SK-N-SH (cell line): ENCODE measurements around the gene UPF3A. TPM values are rescaled to one million over a fixed set of nuclear protein-coding genes. Genes with fewer than 3 reads are reported as not detected.

Experiments
- CTCF ChIA-PET: fragments of 300-600, 350-600 bp; formaldehyde crosslinking; extraction: SDS; loops from one replicate; lab custom pipeline; 2021; lab: Yijun Ruan, JAX
- POLR2A ChIA-PET: fragments of 350-600 bp; sonication (Branson Sonifier 250); formaldehyde crosslinking; extraction: SDS; loops from one replicate; lab custom pipeline; 2020; ENCODE audit warnings: antibody characterized with exemption, inconsistent platforms; lab: Yijun Ruan, JAX
- DNase-seq: peaks from one replicate; pipeline ENCODE4 v3.0.0; 2012
- H2AFZ ChIP-seq: fragments of 200-600 bp; sonication (generic); 2 replicates; pipeline ENCODE4 v1.8.1; 2016; ENCODE audit warnings: antibody characterized with exemption, mild to moderate bottlenecking, low read depth
- H3F3A ChIP-seq: fragments of 200-600 bp; sonication (generic); replicated peaks from 2 replicates; pipeline ENCODE3; 2016; ENCODE audit warnings: antibody characterized with exemption, mild to moderate bottlenecking; ENCODE audit not compliant: insufficient read depth
- H3K27ac ChIP-seq, 2 experiments: fragments of 200-500 bp in 1 of 2; fragments of 200-600 bp in 1 of 2; sonication (Bioruptor generic) in 1 of 2; sonication (generic), shearing (Covaris generic) in 1 of 2; 2 replicates each; pipeline versions ENCODE4 v1.5.1 to v1.6.1; 2014 to 2016; ENCODE audit warnings: low read depth in 2 of 2, inconsistent platforms in 1 of 2, low read length in 1 of 2, mild to moderate bottlenecking in 1 of 2, mixed read lengths in 1 of 2
- H3K27me3 ChIP-seq: fragments of 200-600 bp; sonication (generic), shearing (Covaris generic); 2 replicates; pipeline ENCODE4 v1.6.1; 2016; ENCODE audit warnings: mixed run types; ENCODE audit not compliant: insufficient read depth
- H3K36me3 ChIP-seq, 2 experiments: fragments of 200-500 bp in 1 of 2; fragments of 200-600 bp in 1 of 2; sonication (Bioruptor generic) in 1 of 2; sonication (generic) in 1 of 2; replicated peaks in 1 of 2; 2 replicates each; pipeline versions ENCODE3 to v1.5.1; 2014 to 2016; ENCODE audit warnings: low read length in 1 of 2, mild to moderate bottlenecking in 1 of 2; ENCODE audit not compliant: insufficient read depth in 2 of 2, control insufficient read depth in 1 of 2
- H3K4me1 ChIP-seq, 2 experiments: fragments of 200-500 bp in 1 of 2; fragments of 200-600 bp in 1 of 2; sonication (Bioruptor generic) in 1 of 2; sonication (generic), shearing (Covaris generic) in 1 of 2; 2 replicates each; pipeline versions ENCODE4 v1.5.1 to v1.6.1; 2014 to 2016; ENCODE audit warnings: low read depth in 1 of 2, low read length in 1 of 2, mixed run types in 1 of 2; ENCODE audit not compliant: insufficient read depth in 2 of 2, control insufficient read depth in 1 of 2
- H3K4me2 ChIP-seq: fragments of 200-600 bp; sonication (generic), shearing (Covaris generic); 2 replicates; pipeline ENCODE4 v1.6.1; 2017; ENCODE audit warnings: mixed run types
- H3K4me3 ChIP-seq, 2 experiments: fragments of 200-500 bp in 1 of 2; fragments of 200-600 bp in 1 of 2; sonication (Bioruptor generic) in 1 of 2; sonication (generic), shearing (Covaris generic) in 1 of 2; 2 replicates each; pipeline versions ENCODE4 v1.5.1 to v1.8.1; 2014 to 2016; ENCODE audit warnings: low read depth in 2 of 2, inconsistent platforms in 1 of 2, low read length in 1 of 2, mild to moderate bottlenecking in 1 of 2, mixed read lengths in 1 of 2, moderate library complexity in 1 of 2
- H3K79me2 ChIP-seq: fragments of 200-600 bp; sonication (generic); 2 replicates; pipeline ENCODE4 v1.8.1; 2017; ENCODE audit warnings: mild to moderate bottlenecking; ENCODE audit not compliant: insufficient read depth
- H3K9ac ChIP-seq: fragments of 200-600 bp; sonication (generic); 2 replicates; pipeline ENCODE4 v1.6.1; 2017; ENCODE audit warnings: mixed run types
- H3K9me2 ChIP-seq: fragments of 200-600 bp; sonication (generic); 2 replicates; pipeline ENCODE4 v1.6.1; 2017; ENCODE audit warnings: mixed run types
- H3K9me3 ChIP-seq: fragments of 200-600 bp; sonication (generic); 2 replicates; pipeline ENCODE4 v1.6.1; 2017; ENCODE audit warnings: mixed run types, mild to moderate bottlenecking, moderate library complexity
- H4K20me1 ChIP-seq: fragments of 200-600 bp; sonication (generic); 2 replicates; pipeline ENCODE4 v1.6.1; 2017; ENCODE audit warnings: mild to moderate bottlenecking, mixed run types; ENCODE audit not compliant: insufficient read depth
- CHD2 ChIP-seq: fragments of 150-350 bp; IDR thresholded peaks from 2 replicates; pipeline ENCODE4 v1.6.1; 2018; ENCODE audit warnings: low read length; ENCODE audit not compliant: partially characterized antibody
- ELF1 ChIP-seq: IDR thresholded peaks from 2 replicates; pipeline ENCODE4 v1.4.0; 2012
- EZH2phosphoT487 ChIP-seq: fragments of 200-600 bp; sonication (generic); IDR thresholded peaks from 2 replicates; pipeline ENCODE4 v1.6.1; 2017; ENCODE audit warnings: low read depth, mixed run types, mild to moderate bottlenecking, antibody characterized with exemption, moderate library complexity, borderline replicate concordance
- FOXJ3 ChIP-seq: sonication (generic); formaldehyde crosslinking; IDR thresholded peaks from 2 replicates; pipeline ENCODE4 v1.5.1; 2020; ENCODE audit warnings: mild to moderate bottlenecking, missing genetic modification reagents
- GABPA ChIP-seq: IDR thresholded peaks from 2 replicates; pipeline ENCODE4 v1.4.0; 2012; ENCODE audit warnings: low read depth, mild to moderate bottlenecking
- NFIC ChIP-seq: IDR thresholded peaks from 2 replicates; pipeline ENCODE4 v1.4.0; 2012; ENCODE audit warnings: borderline replicate concordance
- NRF1 ChIP-seq: IDR thresholded peaks from 2 replicates; pipeline ENCODE4 v1.6.1; 2012; ENCODE audit warnings: low read depth, mild to moderate bottlenecking, low read length
- RAD21 ChIP-seq: IDR thresholded peaks from 2 replicates; pipeline ENCODE4 v1.6.1; 2012; ENCODE audit warnings: mild to moderate bottlenecking, low read length
- RCOR1 ChIP-seq: fragments of 150-350 bp; IDR thresholded peaks from 2 replicates; pipeline ENCODE4 v1.6.1; 2017; ENCODE audit warnings: antibody characterized with exemption, low read length
- SIN3A ChIP-seq: IDR thresholded peaks from 2 replicates; pipeline ENCODE4 v1.6.1; 2012; ENCODE audit warnings: low read depth, mild to moderate bottlenecking, low read length, moderate library complexity, borderline replicate concordance
- TEAD4 ChIP-seq: IDR thresholded peaks from 2 replicates; pipeline ENCODE4 v1.4.0; 2012; ENCODE audit warnings: mild to moderate bottlenecking, borderline replicate concordance; ENCODE audit not compliant: insufficient read depth
- YY1 ChIP-seq: IDR thresholded peaks from 2 replicates; pipeline ENCODE4 v1.4.0; 2012; ENCODE audit warnings: low read depth, mild to moderate bottlenecking
- WGBS: methylation state at CpG from one replicate; pipeline ENCODE4 v1.1.6; 2017; ENCODE audit warnings: low lambda C conversion rate; 5-methylcytosine and 5-hydroxymethylcytosine counted together
- polyA plus RNA-seq, 3 experiments: library from polyadenylated mRNA; depleted of rRNA; stranded (reverse); fragments of >200 nt; gene quantifications; 2 replicates each; pipeline ENCODE4 v1.2.3, GENCODE V29; 2012
- TF ChIP-seq, protein P1 (sequence below): IDR thresholded peaks from 2 replicates; pipeline ENCODE4 v1.4.0; 2012; ENCODE audit warnings: low read depth
- TF ChIP-seq, protein P2 (sequence below): fragments of 150-350 bp; IDR thresholded peaks from 2 replicates; pipeline ENCODE4 v1.6.1; 2016; ENCODE audit warnings: mild to moderate bottlenecking, low read depth, low read length
- TF ChIP-seq, protein P3 (sequence below): IDR thresholded peaks from 2 replicates; pipeline ENCODE4 v1.4.0; 2012; ENCODE audit warnings: low read depth, borderline replicate concordance
- TF ChIP-seq, protein P4 (sequence below): fragments of 200-600 bp; sonication (generic); IDR thresholded peaks from 2 replicates; pipeline ENCODE4 v1.6.1; 2017; ENCODE audit warnings: antibody characterized with exemption, mild to moderate bottlenecking, moderate library complexity

UPF3A gene
- polyA plus RNA-seq, 1 of the 3 experiments (the other 2 are of a cell fraction): 63.2 TPM

DNA sequence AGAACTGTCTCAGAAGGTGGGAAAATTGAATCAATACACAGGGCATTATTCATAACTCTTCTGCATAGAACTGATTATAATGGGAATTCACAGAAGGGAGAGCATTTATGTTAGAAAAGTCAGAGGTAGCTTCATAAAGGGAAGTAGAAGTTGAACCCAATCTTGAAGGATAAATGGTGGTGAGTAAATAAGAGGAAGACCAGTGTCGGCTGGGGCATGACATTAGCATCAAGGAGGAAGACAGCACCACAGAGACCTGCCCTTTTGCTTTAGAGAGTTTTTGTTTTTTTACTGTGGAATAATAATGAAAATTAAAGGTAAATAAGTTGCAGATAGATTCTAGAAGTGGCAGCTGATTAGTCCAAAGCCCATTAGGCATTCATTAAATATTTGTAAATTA lies 24.9 kb upstream of the UPF3A start:
- WGBS: 100% methylated on average over 1 of the region's 1 CpG
- Histone ChIP-seq H3K4me1 (no peaks in the 10 kb centered on the region), H3K9ac (no peak overlapping the region), H3K27me3 (no peaks in the 10 kb centered on the region), H4K20me1 (no peaks in the 10 kb centered on the region), H3K9me2 (no peaks in the 10 kb centered on the region), H3K36me3 (peaks cover 83 to 89% of the 10 kb centered on the region in 2 experiments), H3K79me2 (peaks cover 20% of the 10 kb centered on the region; the same call in 1 of the 2 replicates), H3F3A (peaks cover 19% of the 10 kb centered on the region), H2AFZ (no peak overlapping the region), H3K4me2 (no peak overlapping the region), H3K27ac (no peak overlapping the region), H3K9me3 (no peaks in the 10 kb centered on the region), H3K4me3 (no peak overlapping the region)
- ChIA-PET POLR2A (no interaction called here), CTCF (no interaction called here)
- no peak for TF ChIP-seq SIN3A
- TF ChIP-seq, protein P1, sequence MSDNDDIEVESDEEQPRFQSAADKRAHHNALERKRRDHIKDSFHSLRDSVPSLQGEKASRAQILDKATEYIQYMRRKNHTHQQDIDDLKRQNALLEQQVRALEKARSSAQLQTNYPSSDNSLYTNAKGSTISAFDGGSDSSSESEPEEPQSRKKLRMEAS: no peak
- TF ChIP-seq, protein P2, sequence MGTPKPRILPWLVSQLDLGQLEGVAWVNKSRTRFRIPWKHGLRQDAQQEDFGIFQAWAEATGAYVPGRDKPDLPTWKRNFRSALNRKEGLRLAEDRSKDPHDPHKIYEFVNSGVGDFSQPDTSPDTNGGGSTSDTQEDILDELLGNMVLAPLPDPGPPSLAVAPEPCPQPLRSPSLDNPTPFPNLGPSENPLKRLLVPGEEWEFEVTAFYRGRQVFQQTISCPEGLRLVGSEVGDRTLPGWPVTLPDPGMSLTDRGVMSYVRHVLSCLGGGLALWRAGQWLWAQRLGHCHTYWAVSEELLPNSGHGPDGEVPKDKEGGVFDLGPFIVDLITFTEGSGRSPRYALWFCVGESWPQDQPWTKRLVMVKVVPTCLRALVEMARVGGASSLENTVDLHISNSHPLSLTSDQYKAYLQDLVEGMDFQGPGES: no peak
- no peak for TF ChIP-seq YY1
- no peak for TF ChIP-seq ELF1
- no peak for TF ChIP-seq FOXJ3 (CRISPR knock-in tag)
- TF ChIP-seq TEAD4: no peak
- no peak for DNase-seq

DNA sequence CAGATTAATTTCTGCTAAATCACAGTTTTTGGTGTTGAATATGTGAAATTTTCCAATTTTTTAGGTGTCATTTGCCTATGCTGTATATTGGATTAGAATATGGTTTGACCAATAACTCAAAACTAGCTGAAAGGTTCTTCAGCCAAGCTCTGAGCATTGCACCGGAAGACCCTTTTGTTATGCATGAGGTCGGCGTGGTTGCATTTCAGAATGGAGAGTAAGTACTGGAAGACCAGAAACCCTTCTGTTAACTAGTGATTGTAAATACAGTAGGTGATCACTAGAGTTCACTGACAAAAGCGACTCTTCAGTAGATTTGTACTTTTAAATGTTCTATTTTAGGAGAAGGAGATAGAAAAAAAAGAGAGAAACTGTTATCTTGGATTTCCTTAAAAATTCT lies 24.4 kb upstream of the UPF3A start:
- H3K27ac ChIP-seq: no peak overlapping the region
- TF ChIP-seq NRF1: no peak
- TF ChIP-seq, all 33 proteins: peak for 0
- H2AFZ ChIP-seq: no peak overlapping the region
- H3K4me1 ChIP-seq: no peaks in the 10 kb centered on the region
- CTCF ChIA-PET: interaction anchor here (1.1 to 1.3 kb wide), 2 partner anchors 11 to 12 kb away, joined by 3 to 4 read pairs; no protein-coding TSS in a partner anchor
- H3K9me2 ChIP-seq: no peaks in the 10 kb centered on the region
- no peak for DNase-seq
- H3K27me3 ChIP-seq: no peaks in the 10 kb centered on the region
- peaks cover 24% of the 10 kb centered on the region for H3F3A ChIP-seq
- H3K9ac ChIP-seq: no peak overlapping the region
- WGBS: 100% methylated on average over 4 of the region's 4 CpGs
- no peak overlapping the region for H3K4me3 ChIP-seq
- POLR2A ChIA-PET: no interaction called here
- H3K79me2 ChIP-seq: peaks cover 20% of the 10 kb centered on the region; the same call in 1 of the 2 replicates
- H3K4me2 ChIP-seq: no peak overlapping the region
- no peaks in the 10 kb centered on the region for H3K9me3 ChIP-seq
- H4K20me1 ChIP-seq: no peaks in the 10 kb centered on the region
- H3K36me3 ChIP-seq: peaks cover 84 to 90% of the 10 kb centered on the region in 2 experiments

DNA sequence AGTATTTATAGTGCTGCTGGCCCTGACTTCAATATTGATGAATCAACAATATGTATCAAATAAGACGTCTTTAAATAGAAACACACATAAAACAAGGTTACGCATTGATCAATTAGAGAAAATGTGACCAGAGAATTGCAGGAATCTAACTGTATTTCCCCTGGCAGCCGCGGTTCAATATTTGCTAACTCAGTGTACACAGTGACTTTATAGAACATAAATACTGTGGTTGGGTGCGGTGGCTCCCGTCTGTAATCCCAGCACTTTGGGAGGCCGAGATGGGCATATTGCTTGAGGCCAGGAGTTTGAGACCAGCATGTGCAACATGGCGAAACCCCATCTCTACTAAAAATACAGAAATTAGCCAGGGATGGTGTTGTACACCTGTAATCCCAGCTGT lies 22.8 kb upstream of the UPF3A start:
- POLR2A ChIA-PET: no interaction called here
- no peak overlapping the region for H3K27ac ChIP-seq
- H2AFZ ChIP-seq: no peak overlapping the region
- H4K20me1 ChIP-seq: no peaks in the 10 kb centered on the region
- H3K36me3 ChIP-seq: peaks cover 92 to 95% of the 10 kb centered on the region in 2 experiments
- H3F3A ChIP-seq: peaks cover 26% of the 10 kb centered on the region
- no peaks in the 10 kb centered on the region; a peak in 1 of 4 replicates for H3K4me1 ChIP-seq
- DNase-seq: no peak
- H3K9ac ChIP-seq: no peak overlapping the region
- H3K9me2 ChIP-seq: no peaks in the 10 kb centered on the region
- 96% methylated on average over 8 of the region's 8 CpGs for WGBS
- no peak overlapping the region for H3K4me2 ChIP-seq
- H3K4me3 ChIP-seq: no peak overlapping the region
- no peaks in the 10 kb centered on the region for H3K9me3 ChIP-seq
- CTCF ChIA-PET: interaction anchor here (0.9 to 1.3 kb wide), 2 partner anchors 12 to 336 kb away, joined by 3 to 4 read pairs; no protein-coding TSS in a partner anchor
- peaks cover 20% of the 10 kb centered on the region; the same call in 1 of the 2 replicates for H3K79me2 ChIP-seq
- H3K27me3 ChIP-seq: no peaks in the 10 kb centered on the region
- no peak for TF ChIP-seq EZH2phosphoT487
- TF ChIP-seq RCOR1: no peak
- TF ChIP-seq CHD2: no peak
- TF ChIP-seq, protein P1: no peak
- no peak for TF ChIP-seq GABPA
- no peak for TF ChIP-seq YY1
- TF ChIP-seq, protein P3, sequence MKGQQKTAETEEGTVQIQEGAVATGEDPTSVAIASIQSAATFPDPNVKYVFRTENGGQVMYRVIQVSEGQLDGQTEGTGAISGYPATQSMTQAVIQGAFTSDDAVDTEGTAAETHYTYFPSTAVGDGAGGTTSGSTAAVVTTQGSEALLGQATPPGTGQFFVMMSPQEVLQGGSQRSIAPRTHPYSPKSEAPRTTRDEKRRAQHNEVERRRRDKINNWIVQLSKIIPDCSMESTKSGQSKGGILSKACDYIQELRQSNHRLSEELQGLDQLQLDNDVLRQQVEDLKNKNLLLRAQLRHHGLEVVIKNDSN: no peak
- TF ChIP-seq, protein P2: no peak
- TF ChIP-seq NFIC: no peak
- no peak for TF ChIP-seq RAD21
- TF ChIP-seq, protein P4, sequence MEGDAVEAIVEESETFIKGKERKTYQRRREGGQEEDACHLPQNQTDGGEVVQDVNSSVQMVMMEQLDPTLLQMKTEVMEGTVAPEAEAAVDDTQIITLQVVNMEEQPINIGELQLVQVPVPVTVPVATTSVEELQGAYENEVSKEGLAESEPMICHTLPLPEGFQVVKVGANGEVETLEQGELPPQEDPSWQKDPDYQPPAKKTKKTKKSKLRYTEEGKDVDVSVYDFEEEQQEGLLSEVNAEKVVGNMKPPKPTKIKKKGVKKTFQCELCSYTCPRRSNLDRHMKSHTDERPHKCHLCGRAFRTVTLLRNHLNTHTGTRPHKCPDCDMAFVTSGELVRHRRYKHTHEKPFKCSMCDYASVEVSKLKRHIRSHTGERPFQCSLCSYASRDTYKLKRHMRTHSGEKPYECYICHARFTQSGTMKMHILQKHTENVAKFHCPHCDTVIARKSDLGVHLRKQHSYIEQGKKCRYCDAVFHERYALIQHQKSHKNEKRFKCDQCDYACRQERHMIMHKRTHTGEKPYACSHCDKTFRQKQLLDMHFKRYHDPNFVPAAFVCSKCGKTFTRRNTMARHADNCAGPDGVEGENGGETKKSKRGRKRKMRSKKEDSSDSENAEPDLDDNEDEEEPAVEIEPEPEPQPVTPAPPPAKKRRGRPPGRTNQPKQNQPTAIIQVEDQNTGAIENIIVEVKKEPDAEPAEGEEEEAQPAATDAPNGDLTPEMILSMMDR: no peak
- no peak for TF ChIP-seq SIN3A
